Dendritic cell treated with granulocyte-macrophage colony-stimulating factor and Interleukin-4, amounts not matched to agents 40 ng/mL and 50 ng/mL, for 4 days (primary cell): ENCODE results near the gene KCNC3.
"Not testable (repeated sequence)": the region's sequence is repeated elsewhere in the genome, so short reads cannot be mapped to it uniquely, and the experiment has no call there.

ENCODE experiments used
- H3K27ac Mint-ChIP-seq: one replicate; pipeline ENCODE4 v1.8.0; 2022; ENCODE audit warnings: mild to moderate bottlenecking, mixed read lengths
- H3K27me3 Mint-ChIP-seq: one replicate; pipeline ENCODE4 v1.8.0; 2022; ENCODE audit warnings: mild to moderate bottlenecking, mixed read lengths
- H3K36me3 Mint-ChIP-seq: one replicate; pipeline ENCODE4 v1.8.0; 2022; ENCODE audit warnings: low read depth, mixed read lengths
- H3K4me1 Mint-ChIP-seq: one replicate; pipeline ENCODE4 v1.8.0; 2022; ENCODE audit warnings: low read depth, mixed read lengths
- H3K4me3 Mint-ChIP-seq: one replicate; pipeline ENCODE4 v1.8.0; 2022; ENCODE audit warnings: mild to moderate bottlenecking, moderate library complexity, mixed read lengths
- H3K9me3 Mint-ChIP-seq: one replicate; pipeline ENCODE4 v1.8.0; 2022; ENCODE audit warnings: mixed read lengths
- intact Hi-C: fragments of 100-400 bp; cut with micrococcal nuclease; formaldehyde crosslinking; loops from one replicate; pipeline ENCODE4 v1.15.0; 2022

Gene KCNC3

GRCh38 chr19:50361290-50362029 lies 32.3 kb upstream of the KCNC3 start:
- Mint-ChIP-seq H3K4me3 (no peak overlapping the region), H3K27ac (peak overlapping the region; percentile 64), H3K4me1 (peaks cover 65% of the 10 kb centered on the region), H3K36me3 (peaks cover 8% of the 10 kb centered on the region), H3K27me3 (peaks cover 19% of the 10 kb centered on the region), H3K9me3 (no peaks in the 10 kb centered on the region)
- intact Hi-C loops: no loop called here

- Mint-ChIP-seq H3K27ac (peak overlapping the region; percentile 95), H3K4me3 (peak overlapping the region; percentile 91), H3K4me1 (peaks cover 60% of the 10 kb centered on the region), H3K27me3 (peaks cover 23% of the 10 kb centered on the region), H3K9me3 (no peaks in the 10 kb centered on the region), H3K36me3 (peaks cover 8% of the 10 kb centered on the region)
- intact Hi-C loops: no loop called here
Observed at GRCh38 chr19:50359328-50359818, 30.2 kb upstream of the KCNC3 start.

GRCh38 chr19:50358483-50359327 lies 29.5 kb upstream of the KCNC3 start:
- Mint-ChIP-seq H3K36me3 (peaks cover 8% of the 10 kb centered on the region), H3K9me3 (no peaks in the 10 kb centered on the region), H3K27me3 (peaks cover 23% of the 10 kb centered on the region), H3K4me1 (peaks cover 60% of the 10 kb centered on the region), H3K27ac (peak overlapping the region; percentile 95), H3K4me3 (peak overlapping the region; percentile 91)
- intact Hi-C loops: no loop called here

- intact Hi-C loops: loop anchor here (1.0 kb wide), 1 partner anchor 104 kb away; no protein-coding TSS in a partner anchor
- Mint-ChIP-seq H3K4me3 (peak overlapping the region; percentile 91), H3K4me1 (peaks cover 55% of the 10 kb centered on the region), H3K36me3 (peaks cover 8% of the 10 kb centered on the region), H3K27me3 (peaks cover 20% of the 10 kb centered on the region), H3K27ac (peak overlapping the region; percentile 95), H3K9me3 (no peaks in the 10 kb centered on the region)
Observed at GRCh38 chr19:50357178-50358100, 28.3 kb upstream of the KCNC3 start.

- Mint-ChIP-seq H3K4me1 (peaks cover 51% of the 10 kb centered on the region), H3K36me3 (peaks cover 8% of the 10 kb centered on the region), H3K9me3 (no peaks in the 10 kb centered on the region), H3K27me3 (peaks cover 18% of the 10 kb centered on the region), H3K27ac (peak overlapping the region; percentile 95), H3K4me3 (no peak overlapping the region)
- intact Hi-C loops: loop anchor here (1.0 kb wide), 1 partner anchor 105 kb away; no protein-coding TSS in a partner anchor
Observed at GRCh38 chr19:50356691-50357177, 27.6 kb upstream of the KCNC3 start.

GRCh38 chr19:50353487-50353880 lies 24.3 kb upstream of the KCNC3 start:
- H3K36me3 Mint-ChIP-seq, H3K27ac Mint-ChIP-seq, H3K9me3 Mint-ChIP-seq, H3K4me3 Mint-ChIP-seq, H3K27me3 Mint-ChIP-seq, intact Hi-C loops: not testable (repeated sequence)
- H3K4me1 Mint-ChIP-seq: peaks cover 18% of the 10 kb centered on the region

- Mint-ChIP-seq H3K4me1 (peaks cover 12% of the 10 kb centered on the region), H3K9me3 (no peaks in the 10 kb centered on the region), H3K27ac (peak overlapping the region; percentile 11), H3K4me3 (no peak overlapping the region), H3K36me3 (no peaks in the 10 kb centered on the region), H3K27me3 (peaks cover 6% of the 10 kb centered on the region)
- intact Hi-C loops: no loop called here
Observed at GRCh38 chr19:50352242-50352641, 23.1 kb upstream of the KCNC3 start.

GRCh38 chr19:50349277-50350057 lies 20.3 kb upstream of the KCNC3 start:
- Mint-ChIP-seq H3K36me3 (no peaks in the 10 kb centered on the region), H3K27me3 (no peaks in the 10 kb centered on the region), H3K27ac (no peak overlapping the region), H3K9me3 (no peaks in the 10 kb centered on the region), H3K4me3 (no peak overlapping the region), H3K4me1 (peaks cover 31% of the 10 kb centered on the region)
- intact Hi-C loops: no loop called here

GRCh38 chr19:50347089-50347581 lies 18.0 kb upstream of the KCNC3 start:
- H3K4me1 Mint-ChIP-seq: peaks cover 51% of the 10 kb centered on the region
- H3K4me3 Mint-ChIP-seq, H3K36me3 Mint-ChIP-seq, H3K27me3 Mint-ChIP-seq, intact Hi-C loops, H3K9me3 Mint-ChIP-seq: not testable (repeated sequence)
- peak overlapping the region; percentile 69 for H3K27ac Mint-ChIP-seq

- peak overlapping the region; percentile 75 for H3K4me3 Mint-ChIP-seq
- peaks cover 6% of the 10 kb centered on the region for H3K36me3 Mint-ChIP-seq
- peaks cover 63% of the 10 kb centered on the region for H3K4me1 Mint-ChIP-seq
- intact Hi-C loops: no loop called here
- H3K27me3 Mint-ChIP-seq: no peaks in the 10 kb centered on the region
- peak overlapping the region; percentile 80 for H3K27ac Mint-ChIP-seq
- no peaks in the 10 kb centered on the region for H3K9me3 Mint-ChIP-seq
Observed at GRCh38 chr19:50344661-50345318, 15.6 kb upstream of the KCNC3 start.

- Mint-ChIP-seq H3K27ac (peak overlapping the region; percentile 59), H3K9me3 (no peaks in the 10 kb centered on the region), H3K27me3 (no peaks in the 10 kb centered on the region), H3K36me3 (peaks cover 31% of the 10 kb centered on the region), H3K4me3 (peak overlapping the region; percentile 30), H3K4me1 (peaks cover 75% of the 10 kb centered on the region)
- intact Hi-C loops: no loop called here
Observed at GRCh38 chr19:50341091-50341564, 12.0 kb upstream of the KCNC3 start.

- Mint-ChIP-seq H3K9me3 (no peaks in the 10 kb centered on the region), H3K36me3 (peaks cover 39% of the 10 kb centered on the region), H3K4me3 (no peak overlapping the region), H3K27ac (peak overlapping the region; percentile 59), H3K27me3 (no peaks in the 10 kb centered on the region), H3K4me1 (peaks cover 77% of the 10 kb centered on the region)
- intact Hi-C loops: no loop called here
Observed at GRCh38 chr19:50340331-50340730, 11.2 kb upstream of the KCNC3 start.
